ENCODE data around the gene OAF.

OAF gene

DNA sequence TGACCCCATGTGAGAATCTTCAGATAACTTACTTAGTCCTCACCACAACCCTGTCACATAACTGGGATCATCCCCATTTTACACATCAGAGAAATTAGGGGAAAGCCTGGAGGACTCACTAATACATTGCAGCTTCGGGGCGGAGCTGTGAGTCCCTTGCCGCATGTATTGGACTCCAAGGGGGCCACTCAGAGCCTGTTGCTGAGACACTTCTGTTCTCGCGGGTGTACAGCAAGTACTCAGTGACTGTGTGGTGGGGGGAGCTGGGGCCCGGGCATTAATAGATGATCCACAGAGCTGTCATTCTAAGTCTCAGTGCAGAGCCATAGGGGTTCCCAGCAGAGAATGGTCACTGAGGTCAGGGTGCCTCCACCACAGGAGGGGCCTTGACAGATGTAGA, 13.5 kb downstream of the OAF start:
- no peaks in the 10 kb centered on the region for H3K9me2 ChIP-seq (replicated peaks; ENCODE audit: control insufficient read depth, low read length)
- no peaks in the 10 kb centered on the region for H3K4me1 ChIP-seq (ENCODE audit: control insufficient read depth, low read length)
- H3K4me3 ChIP-seq (ENCODE audit: low read length), result no peak overlapping the region
- peaks cover 7% of the 10 kb centered on the region; the same call in 1 of the 2 replicates for H3K27me3 ChIP-seq (ENCODE audit: control insufficient read depth, low read length)
- H4K20me1 ChIP-seq (ENCODE audit: control insufficient read depth, insufficient read depth, low read depth, low read length), result no peaks in the 10 kb centered on the region
- H3F3A ChIP-seq (ENCODE audit: control insufficient read depth, insufficient read depth), result no peaks in the 10 kb centered on the region
- no peaks in the 10 kb centered on the region for H3K79me2 ChIP-seq (ENCODE audit: control insufficient read depth, low read length)
- no peak for TF ChIP-seq EZH2phosphoT487 (IDR thresholded peaks at IDR 0.05; ENCODE audit: borderline replicate concordance, low read length)
- TF ChIP-seq, protein P1, sequence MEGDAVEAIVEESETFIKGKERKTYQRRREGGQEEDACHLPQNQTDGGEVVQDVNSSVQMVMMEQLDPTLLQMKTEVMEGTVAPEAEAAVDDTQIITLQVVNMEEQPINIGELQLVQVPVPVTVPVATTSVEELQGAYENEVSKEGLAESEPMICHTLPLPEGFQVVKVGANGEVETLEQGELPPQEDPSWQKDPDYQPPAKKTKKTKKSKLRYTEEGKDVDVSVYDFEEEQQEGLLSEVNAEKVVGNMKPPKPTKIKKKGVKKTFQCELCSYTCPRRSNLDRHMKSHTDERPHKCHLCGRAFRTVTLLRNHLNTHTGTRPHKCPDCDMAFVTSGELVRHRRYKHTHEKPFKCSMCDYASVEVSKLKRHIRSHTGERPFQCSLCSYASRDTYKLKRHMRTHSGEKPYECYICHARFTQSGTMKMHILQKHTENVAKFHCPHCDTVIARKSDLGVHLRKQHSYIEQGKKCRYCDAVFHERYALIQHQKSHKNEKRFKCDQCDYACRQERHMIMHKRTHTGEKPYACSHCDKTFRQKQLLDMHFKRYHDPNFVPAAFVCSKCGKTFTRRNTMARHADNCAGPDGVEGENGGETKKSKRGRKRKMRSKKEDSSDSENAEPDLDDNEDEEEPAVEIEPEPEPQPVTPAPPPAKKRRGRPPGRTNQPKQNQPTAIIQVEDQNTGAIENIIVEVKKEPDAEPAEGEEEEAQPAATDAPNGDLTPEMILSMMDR (IDR thresholded peaks at IDR 0.05; ENCODE audit: low read depth, low read length, poor library complexity, severe bottlenecking), result no peak
- H3K9me3 ChIP-seq (ENCODE audit: control insufficient read depth, insufficient read depth, low read length), result no peaks in the 10 kb centered on the region
- H3K4me2 ChIP-seq (ENCODE audit: low read length), result no peak overlapping the region
- H3K36me3 ChIP-seq (ENCODE audit: control insufficient read depth, low read length), result no peaks in the 10 kb centered on the region
- H3K27ac ChIP-seq (ENCODE audit: low read depth, low read length), result no peak overlapping the region

DNA sequence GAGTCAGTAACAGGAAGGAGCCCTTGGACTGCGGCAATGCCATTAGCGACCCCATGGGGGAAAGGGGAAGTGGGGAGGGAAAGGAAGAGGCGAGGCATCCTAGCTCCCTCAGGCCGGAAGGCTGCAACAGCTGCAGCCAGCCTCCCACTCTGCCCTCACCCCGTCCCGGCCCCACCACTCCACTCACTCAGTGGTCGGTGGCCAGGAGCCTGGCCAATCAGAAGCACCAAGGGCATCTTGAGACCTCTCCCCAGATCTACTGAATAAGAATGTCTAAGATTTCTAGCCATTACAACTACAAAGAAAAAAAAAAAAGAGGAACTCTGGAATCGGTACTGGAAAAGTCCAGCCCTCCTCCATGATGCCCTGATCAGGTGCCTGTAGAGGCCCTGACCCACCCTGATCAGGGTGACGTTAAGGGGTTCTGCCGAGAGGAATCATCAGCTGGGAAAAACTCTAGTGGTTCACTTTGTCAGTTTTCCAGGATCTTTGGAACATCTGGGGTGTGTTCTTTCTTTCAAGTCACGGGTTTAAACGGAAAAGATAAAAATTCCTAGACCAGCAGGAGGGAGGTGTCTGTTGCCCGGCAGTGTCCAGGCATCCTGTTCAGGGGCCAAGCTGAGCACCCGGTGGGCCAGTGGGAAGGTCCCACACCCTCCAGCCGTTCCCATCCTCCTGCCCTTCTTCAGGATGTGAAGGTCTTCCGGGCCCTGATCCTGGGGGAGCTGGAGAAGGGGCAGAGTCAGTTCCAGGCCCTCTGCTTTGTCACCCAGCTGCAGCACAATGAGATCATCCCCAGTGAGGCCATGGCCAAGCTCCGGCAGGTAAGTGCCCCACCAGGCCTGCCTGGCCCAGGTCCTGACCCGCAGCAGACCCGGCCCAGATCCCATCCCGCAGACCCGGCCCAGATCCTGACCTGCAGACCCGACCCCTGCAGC, 14.4 kb downstream of the OAF start:
- Histone ChIP-seq H3K4me1 (ENCODE audit: control insufficient read depth, low read length) (no peaks in the 10 kb centered on the region), H3K4me2 (ENCODE audit: low read length) (no peak overlapping the region)

DNA sequence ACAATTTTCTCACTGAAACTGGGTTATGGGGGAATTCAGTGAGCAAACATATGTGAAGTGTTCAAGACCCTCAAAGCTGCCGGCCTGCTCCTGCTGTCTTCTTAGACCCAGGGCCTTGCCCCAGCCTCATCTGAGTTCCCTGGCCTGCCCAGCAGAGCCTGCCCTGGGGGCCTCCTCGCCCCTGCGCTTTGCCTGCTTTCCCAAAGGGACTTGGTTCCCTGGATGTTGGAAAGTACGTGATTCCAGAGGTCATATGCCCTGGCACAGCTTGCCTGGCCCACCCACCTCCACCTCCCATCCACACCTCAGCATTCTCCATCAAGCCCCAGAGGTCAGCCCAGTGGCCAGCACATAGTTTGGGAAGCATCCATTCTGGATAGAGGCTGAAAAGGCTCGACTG, 15.4 kb downstream of the OAF start:
- Histone ChIP-seq H3F3A (ENCODE audit: control insufficient read depth, insufficient read depth) (no peaks in the 10 kb centered on the region), H4K20me1 (ENCODE audit: control insufficient read depth, insufficient read depth, low read depth, low read length) (no peaks in the 10 kb centered on the region), H3K9me2 (replicated peaks; ENCODE audit: control insufficient read depth, low read length) (no peaks in the 10 kb centered on the region), H3K4me1 (ENCODE audit: control insufficient read depth, low read length) (no peaks in the 10 kb centered on the region), H3K4me2 (ENCODE audit: low read length) (no peak overlapping the region), H3K9me3 (ENCODE audit: control insufficient read depth, insufficient read depth, low read length) (no peaks in the 10 kb centered on the region), H3K27ac (ENCODE audit: low read depth, low read length) (no peak overlapping the region), H3K36me3 (ENCODE audit: control insufficient read depth, low read length) (no peaks in the 10 kb centered on the region), H3K4me3 (ENCODE audit: low read length) (no peak overlapping the region), H3K79me2 (ENCODE audit: control insufficient read depth, low read length) (no peaks in the 10 kb centered on the region), H3K27me3 (ENCODE audit: control insufficient read depth, low read length) (peaks cover 7% of the 10 kb centered on the region; the same call in 1 of the 2 replicates)
- TF ChIP-seq EZH2phosphoT487 (IDR thresholded peaks at IDR 0.05; ENCODE audit: borderline replicate concordance, low read length), result no peak
- TF ChIP-seq, protein P1 (IDR thresholded peaks at IDR 0.05; ENCODE audit: low read depth, low read length, poor library complexity, severe bottlenecking), result no peak

More for the DNA sequence above, 14.4 kb downstream of the OAF start:
- H3K79me2 ChIP-seq (ENCODE audit: control insufficient read depth, low read length), result no peaks in the 10 kb centered on the region
- no peak for TF ChIP-seq EZH2phosphoT487 (IDR thresholded peaks at IDR 0.05; ENCODE audit: borderline replicate concordance, low read length)
- TF ChIP-seq, protein P1 (IDR thresholded peaks at IDR 0.05; ENCODE audit: low read depth, low read length, poor library complexity, severe bottlenecking), result no peak
- no peak overlapping the region for H3K4me3 ChIP-seq (ENCODE audit: low read length)
- no peaks in the 10 kb centered on the region for H3K36me3 ChIP-seq (ENCODE audit: control insufficient read depth, low read length)
- H4K20me1 ChIP-seq (ENCODE audit: control insufficient read depth, insufficient read depth, low read depth, low read length), result no peaks in the 10 kb centered on the region
- no peaks in the 10 kb centered on the region for H3K9me3 ChIP-seq (ENCODE audit: control insufficient read depth, insufficient read depth, low read length)
- H3K9me2 ChIP-seq (replicated peaks; ENCODE audit: control insufficient read depth, low read length), result no peaks in the 10 kb centered on the region
- H3K27ac ChIP-seq (ENCODE audit: low read depth, low read length), result no peak overlapping the region
- H3K27me3 ChIP-seq (ENCODE audit: control insufficient read depth, low read length), result peaks cover 7% of the 10 kb centered on the region; the same call in 1 of the 2 replicates
- no peaks in the 10 kb centered on the region for H3F3A ChIP-seq (ENCODE audit: control insufficient read depth, insufficient read depth)

Measured in DOHH2 (cell line).